Panc1 (cell line): ENCODE results near the gene SUGCT.

Experiments
- POLR2AphosphoS5 ChIP-seq: IDR thresholded peaks from 2 replicates; pipeline ENCODE4 v1.6.1; 2012; ENCODE audit warnings: mild to moderate bottlenecking, low read depth, low read length, moderate library complexity
- TF ChIP-seq, protein P1 (sequence below): fragments of 450-650 bp; IDR thresholded peaks from 2 replicates; pipeline ENCODE4 v1.5.1; 2017; ENCODE audit warnings: mild to moderate bottlenecking

GRCh38 chr7:40092182-40092581 is 42.6 kb upstream of the SUGCT start:
- TF ChIP-seq, protein P1, sequence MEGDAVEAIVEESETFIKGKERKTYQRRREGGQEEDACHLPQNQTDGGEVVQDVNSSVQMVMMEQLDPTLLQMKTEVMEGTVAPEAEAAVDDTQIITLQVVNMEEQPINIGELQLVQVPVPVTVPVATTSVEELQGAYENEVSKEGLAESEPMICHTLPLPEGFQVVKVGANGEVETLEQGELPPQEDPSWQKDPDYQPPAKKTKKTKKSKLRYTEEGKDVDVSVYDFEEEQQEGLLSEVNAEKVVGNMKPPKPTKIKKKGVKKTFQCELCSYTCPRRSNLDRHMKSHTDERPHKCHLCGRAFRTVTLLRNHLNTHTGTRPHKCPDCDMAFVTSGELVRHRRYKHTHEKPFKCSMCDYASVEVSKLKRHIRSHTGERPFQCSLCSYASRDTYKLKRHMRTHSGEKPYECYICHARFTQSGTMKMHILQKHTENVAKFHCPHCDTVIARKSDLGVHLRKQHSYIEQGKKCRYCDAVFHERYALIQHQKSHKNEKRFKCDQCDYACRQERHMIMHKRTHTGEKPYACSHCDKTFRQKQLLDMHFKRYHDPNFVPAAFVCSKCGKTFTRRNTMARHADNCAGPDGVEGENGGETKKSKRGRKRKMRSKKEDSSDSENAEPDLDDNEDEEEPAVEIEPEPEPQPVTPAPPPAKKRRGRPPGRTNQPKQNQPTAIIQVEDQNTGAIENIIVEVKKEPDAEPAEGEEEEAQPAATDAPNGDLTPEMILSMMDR, result no peak
- no peak for TF ChIP-seq POLR2AphosphoS5
